Measurements from ENCODE around the gene DPYSL4. TPM values are rescaled to one million over a fixed set of nuclear protein-coding genes. Genes with fewer than 3 reads are reported as not detected.

DPYSL4 gene
- total and polyA plus RNA-seq, 2 of the 4 experiments (the other 2 are of a cell fraction), result 8.1 to 30.5 TPM

- Histone ChIP-seq H3K23ac (ENCODE audit: low read depth, low read length) (no peak overlapping the region), H3K9ac (ENCODE audit: low read depth, low read length) (no peak overlapping the region), H3K36me3 (ENCODE audit: control insufficient read depth, insufficient read depth, low read length) (no peaks in the 10 kb centered on the region), H3K4me1 (ENCODE audit: control insufficient read depth, insufficient read depth, low read length) (no peaks in the 10 kb centered on the region), H2AK5ac (ENCODE audit: low read depth, low read length) (no peak overlapping the region), H3K18ac (ENCODE audit: low read depth, low read length) (no peak overlapping the region), H3K9me1 (ENCODE audit: insufficient read depth, low read length) (no peaks in the 10 kb centered on the region), H4K20me1 (ENCODE audit: insufficient read depth, low read length) (no peaks in the 10 kb centered on the region), H4K91ac (ENCODE audit: insufficient read depth, low read depth, low read length) (no peak overlapping the region), H2BK20ac (ENCODE audit: low read depth, low read length) (no peak overlapping the region), H3K4me3 (ENCODE audit: insufficient read depth, low read depth, low read length) (no peak overlapping the region), H3K9me3 (ENCODE audit: control insufficient read depth, insufficient read depth, low read length) (no peaks in the 10 kb centered on the region), H3K14ac (replicated peaks; ENCODE audit: low read depth, low read length) (no peak overlapping the region), H2AFZ (replicated peaks; ENCODE audit: low read length, poor library complexity) (no peak overlapping the region), H3K4ac (ENCODE audit: low read depth, low read length) (no peak overlapping the region), H2AK9ac (replicated peaks; ENCODE audit: low read depth, low read length, poor library complexity) (no peak overlapping the region), H2BK15ac (ENCODE audit: low read depth, low read length) (no peak overlapping the region), H3K4me2 (ENCODE audit: low read depth, low read length) (no peak overlapping the region), H4K5ac (ENCODE audit: low read depth, low read length) (no peak overlapping the region), H3K56ac (ENCODE audit: extremely low read depth, insufficient read depth, low read length) (no peak overlapping the region), H3K27me3 (ENCODE audit: control insufficient read depth, insufficient read depth, low read length) (peaks cover 9% of the 10 kb centered on the region; the same call in 1 of the 2 replicates), H3K79me1 (ENCODE audit: low read depth in 1 of 2, low read length in 2 of 2) (no peaks in the 10 kb centered on the region), H2BK5ac (ENCODE audit: low read depth, low read length, poor library complexity, severe bottlenecking) (no peak overlapping the region), H3K27ac (ENCODE audit: insufficient read depth, low read length) (no peak overlapping the region), H2BK120ac (ENCODE audit: low read depth, low read length) (no peak overlapping the region), H4K8ac (ENCODE audit: low read depth in 2 of 2, low read length in 2 of 2) (no peak overlapping the region)
- no TSS peak for BruUV-seq (replicated peaks)
- ATAC-seq (ENCODE audit: low read depth) (no peak), DNase-seq (no peak)
- ChIA-PET POLR2A (ENCODE audit: unreplicated experiment) (no interaction called here), CTCF (no interaction called here)
- intact Hi-C loops (cut with micrococcal nuclease) (no loop called here), in situ Hi-C loops (cut with MboI; ENCODE audit: low sequenced_read_pairs) (no loop called here), dilution Hi-C loops (cut with HindIII; ENCODE audit: low sequenced_read_pairs, unreplicated experiment) (loop anchor here (25.0 kb wide), 1 partner anchor 96 kb away; the partner anchor contains the start of gene LRRC27)
- WGBS, 2 experiments (ENCODE audit: extremely low coverage in 2 of 2, insufficient read length in 1 of 2), result 55% methylated on average over 6 of the region's 13 CpGs; no CpG with 5 or more reads in 1 of the 2 experiments
- TF ChIP-seq RFX5 (IDR thresholded peaks at IDR 0.05; ENCODE audit: low read depth, low read length) (no peak), USF2 (IDR thresholded peaks at IDR 0.05; ENCODE audit: low read depth, low read length) (no peak), NFE2L2 (IDR thresholded peaks at IDR 0.05; ENCODE audit: low read depth, low read length) (no peak), RCOR1 (IDR thresholded peaks at IDR 0.05; ENCODE audit: insufficient replicate concordance, low read length) (no peak), POLR2A (IDR thresholded peaks at IDR 0.05; ENCODE audit: low read depth, low read length) (no peak), BHLHE40 (IDR thresholded peaks at IDR 0.05; ENCODE audit: low read depth, low read length) (no peak), MAZ (IDR thresholded peaks at IDR 0.05; ENCODE audit: borderline replicate concordance, low read depth, low read length) (no peak), RAD21 (IDR thresholded peaks at IDR 0.05; ENCODE audit: low read length) (no peak), CHD1 (IDR thresholded peaks at IDR 0.05; ENCODE audit: low read depth, low read length) (no peak), SMC3 (IDR thresholded peaks at IDR 0.05; ENCODE audit: low read depth, low read length) (no peak), FOS (IDR thresholded peaks at IDR 0.05; ENCODE audit: low read depth, low read length) (no peak), MAFK (IDR thresholded peaks at IDR 0.05; ENCODE audit: low read depth, low read length) (no peak), MXI1 (IDR thresholded peaks at IDR 0.05; ENCODE audit: borderline replicate concordance, low read depth, low read length) (no peak), CTCF (conservative IDR thresholded peaks at IDR 0.05; ENCODE audit: low read depth, low read length) (no peak)
- TF ChIP-seq, protein P1, sequence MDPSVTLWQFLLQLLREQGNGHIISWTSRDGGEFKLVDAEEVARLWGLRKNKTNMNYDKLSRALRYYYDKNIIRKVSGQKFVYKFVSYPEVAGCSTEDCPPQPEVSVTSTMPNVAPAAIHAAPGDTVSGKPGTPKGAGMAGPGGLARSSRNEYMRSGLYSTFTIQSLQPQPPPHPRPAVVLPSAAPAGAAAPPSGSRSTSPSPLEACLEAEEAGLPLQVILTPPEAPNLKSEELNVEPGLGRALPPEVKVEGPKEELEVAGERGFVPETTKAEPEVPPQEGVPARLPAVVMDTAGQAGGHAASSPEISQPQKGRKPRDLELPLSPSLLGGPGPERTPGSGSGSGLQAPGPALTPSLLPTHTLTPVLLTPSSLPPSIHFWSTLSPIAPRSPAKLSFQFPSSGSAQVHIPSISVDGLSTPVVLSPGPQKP (IDR thresholded peaks at IDR 0.05; ENCODE audit: borderline replicate concordance, low read depth, low read length), result no peak
These were observed 54.3 kb downstream of the DPYSL4 start for GRCh38 chr10:132241086-132241485.

Measured in IMR-90 (cell line).